SK-N-SH (cell line): ENCODE data around the gene ERC1. TPM values are rescaled to one million over a fixed set of nuclear protein-coding genes. Genes with fewer than 3 reads are reported as not detected.

Experiments
- CTCF ChIA-PET: fragments of 300-600, 350-600 bp; formaldehyde crosslinking; extraction: SDS; loops from one replicate; lab custom pipeline; 2021; lab: Yijun Ruan, JAX
- POLR2A ChIA-PET: fragments of 350-600 bp; sonication (Branson Sonifier 250); formaldehyde crosslinking; extraction: SDS; loops from one replicate; lab custom pipeline; 2020; ENCODE audit warnings: antibody characterized with exemption, inconsistent platforms; lab: Yijun Ruan, JAX
- DNase-seq: peaks from one replicate; pipeline ENCODE4 v3.0.0; 2012
- H2AFZ ChIP-seq: fragments of 200-600 bp; sonication (generic); 2 replicates; pipeline ENCODE4 v1.8.1; 2016; ENCODE audit warnings: antibody characterized with exemption, mild to moderate bottlenecking, low read depth
- H3F3A ChIP-seq: fragments of 200-600 bp; sonication (generic); replicated peaks from 2 replicates; pipeline ENCODE3; 2016; ENCODE audit warnings: antibody characterized with exemption, mild to moderate bottlenecking; ENCODE audit not compliant: insufficient read depth
- H3K27ac ChIP-seq, 2 experiments: fragments of 200-500 bp in 1 of 2; fragments of 200-600 bp in 1 of 2; sonication (Bioruptor generic) in 1 of 2; sonication (generic), shearing (Covaris generic) in 1 of 2; 2 replicates each; pipeline versions ENCODE4 v1.5.1 to v1.6.1; 2014 to 2016; ENCODE audit warnings: low read depth in 2 of 2, inconsistent platforms in 1 of 2, low read length in 1 of 2, mild to moderate bottlenecking in 1 of 2, mixed read lengths in 1 of 2
- H3K27me3 ChIP-seq: fragments of 200-600 bp; sonication (generic), shearing (Covaris generic); 2 replicates; pipeline ENCODE4 v1.6.1; 2016; ENCODE audit warnings: mixed run types; ENCODE audit not compliant: insufficient read depth
- H3K36me3 ChIP-seq, 2 experiments: fragments of 200-500 bp in 1 of 2; fragments of 200-600 bp in 1 of 2; sonication (Bioruptor generic) in 1 of 2; sonication (generic) in 1 of 2; replicated peaks in 1 of 2; 2 replicates each; pipeline versions ENCODE3 to v1.5.1; 2014 to 2016; ENCODE audit warnings: low read length in 1 of 2, mild to moderate bottlenecking in 1 of 2; ENCODE audit not compliant: insufficient read depth in 2 of 2, control insufficient read depth in 1 of 2
- H3K4me1 ChIP-seq, 2 experiments: fragments of 200-500 bp in 1 of 2; fragments of 200-600 bp in 1 of 2; sonication (Bioruptor generic) in 1 of 2; sonication (generic), shearing (Covaris generic) in 1 of 2; 2 replicates each; pipeline versions ENCODE4 v1.5.1 to v1.6.1; 2014 to 2016; ENCODE audit warnings: low read depth in 1 of 2, low read length in 1 of 2, mixed run types in 1 of 2; ENCODE audit not compliant: insufficient read depth in 2 of 2, control insufficient read depth in 1 of 2
- H3K4me2 ChIP-seq: fragments of 200-600 bp; sonication (generic), shearing (Covaris generic); 2 replicates; pipeline ENCODE4 v1.6.1; 2017; ENCODE audit warnings: mixed run types
- H3K4me3 ChIP-seq, 2 experiments: fragments of 200-500 bp in 1 of 2; fragments of 200-600 bp in 1 of 2; sonication (Bioruptor generic) in 1 of 2; sonication (generic), shearing (Covaris generic) in 1 of 2; 2 replicates each; pipeline versions ENCODE4 v1.5.1 to v1.8.1; 2014 to 2016; ENCODE audit warnings: low read depth in 2 of 2, inconsistent platforms in 1 of 2, low read length in 1 of 2, mild to moderate bottlenecking in 1 of 2, mixed read lengths in 1 of 2, moderate library complexity in 1 of 2
- H3K79me2 ChIP-seq: fragments of 200-600 bp; sonication (generic); 2 replicates; pipeline ENCODE4 v1.8.1; 2017; ENCODE audit warnings: mild to moderate bottlenecking; ENCODE audit not compliant: insufficient read depth
- H3K9ac ChIP-seq: fragments of 200-600 bp; sonication (generic); 2 replicates; pipeline ENCODE4 v1.6.1; 2017; ENCODE audit warnings: mixed run types
- H3K9me2 ChIP-seq: fragments of 200-600 bp; sonication (generic); 2 replicates; pipeline ENCODE4 v1.6.1; 2017; ENCODE audit warnings: mixed run types
- H3K9me3 ChIP-seq: fragments of 200-600 bp; sonication (generic); 2 replicates; pipeline ENCODE4 v1.6.1; 2017; ENCODE audit warnings: mixed run types, mild to moderate bottlenecking, moderate library complexity
- H4K20me1 ChIP-seq: fragments of 200-600 bp; sonication (generic); 2 replicates; pipeline ENCODE4 v1.6.1; 2017; ENCODE audit warnings: mild to moderate bottlenecking, mixed run types; ENCODE audit not compliant: insufficient read depth
- ELF1 ChIP-seq: IDR thresholded peaks from 2 replicates; pipeline ENCODE4 v1.4.0; 2012
- EZH2phosphoT487 ChIP-seq: fragments of 200-600 bp; sonication (generic); IDR thresholded peaks from 2 replicates; pipeline ENCODE4 v1.6.1; 2017; ENCODE audit warnings: low read depth, mixed run types, mild to moderate bottlenecking, antibody characterized with exemption, moderate library complexity, borderline replicate concordance
- FOSL2 ChIP-seq: IDR thresholded peaks from 2 replicates; pipeline ENCODE4 v1.4.0; 2012; ENCODE audit warnings: low read depth, mild to moderate bottlenecking, moderate library complexity, borderline replicate concordance
- RAD21 ChIP-seq: IDR thresholded peaks from 2 replicates; pipeline ENCODE4 v1.6.1; 2012; ENCODE audit warnings: mild to moderate bottlenecking, low read length
- RFX5 ChIP-seq: IDR thresholded peaks from 2 replicates; pipeline ENCODE4 v1.6.1; 2012; ENCODE audit warnings: mild to moderate bottlenecking, improper control_type of control experiment, low read length
- RXRA ChIP-seq: IDR thresholded peaks from 2 replicates; pipeline ENCODE4 v1.4.0; 2012; ENCODE audit warnings: low read depth, mild to moderate bottlenecking, borderline replicate concordance
- SMC3 ChIP-seq: IDR thresholded peaks from 2 replicates; pipeline ENCODE4 v1.6.1; 2012; ENCODE audit warnings: low read depth, low read length, improper control_type of control experiment
- TEAD4 ChIP-seq: IDR thresholded peaks from 2 replicates; pipeline ENCODE4 v1.4.0; 2012; ENCODE audit warnings: mild to moderate bottlenecking, borderline replicate concordance; ENCODE audit not compliant: insufficient read depth
- ZBTB33 ChIP-seq: IDR thresholded peaks from 2 replicates; pipeline ENCODE4 v1.4.0; 2012; ENCODE audit warnings: low read depth, borderline replicate concordance
- WGBS: methylation state at CpG from one replicate; pipeline ENCODE4 v1.1.6; 2017; ENCODE audit warnings: low lambda C conversion rate; 5-methylcytosine and 5-hydroxymethylcytosine counted together
- polyA plus RNA-seq, 3 experiments: library from polyadenylated mRNA; depleted of rRNA; stranded (reverse); fragments of >200 nt; gene quantifications; 2 replicates each; pipeline ENCODE4 v1.2.3, GENCODE V29; 2012
- TF ChIP-seq, protein P1 (sequence below): IDR thresholded peaks from 2 replicates; pipeline ENCODE4 v1.4.0; 2012; ENCODE audit warnings: low read depth
- TF ChIP-seq, protein P2 (sequence below): IDR thresholded peaks from 2 replicates; pipeline ENCODE4; 2012
- TF ChIP-seq, protein P3 (sequence below): fragments of 150-350 bp; IDR thresholded peaks from 2 replicates; pipeline ENCODE4 v1.6.1; 2016; ENCODE audit warnings: mild to moderate bottlenecking, low read depth, low read length

ERC1 gene
- polyA plus RNA-seq, 1 of the 3 experiments (the other 2 are of a cell fraction): 7.5 TPM

DNA sequence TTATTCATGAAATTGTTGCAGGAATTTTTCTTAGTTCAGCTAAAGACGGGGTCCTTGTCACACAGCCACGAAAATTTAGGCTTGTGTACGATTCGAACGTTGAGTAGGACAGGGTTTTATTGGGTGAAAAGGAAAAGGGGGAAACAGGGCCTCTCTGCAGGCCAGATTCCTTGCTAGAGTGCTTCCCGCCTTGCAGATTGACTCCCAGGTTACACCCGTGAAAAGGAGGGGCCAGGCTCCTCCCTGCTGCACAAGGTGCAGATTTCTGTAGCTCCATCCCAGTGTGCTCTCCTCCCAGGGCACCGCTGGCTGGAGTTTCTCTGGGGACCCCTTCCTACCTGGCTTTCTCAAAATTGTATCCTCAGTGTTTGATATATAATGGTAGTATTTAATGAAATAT lies 221.5 kb downstream of the ERC1 start (continued):
- TF ChIP-seq EZH2phosphoT487: no peak
- TF ChIP-seq TEAD4: no peak
- TF ChIP-seq ELF1: no peak
- TF ChIP-seq RFX5: no peak
- no peak for TF ChIP-seq FOSL2

DNA sequence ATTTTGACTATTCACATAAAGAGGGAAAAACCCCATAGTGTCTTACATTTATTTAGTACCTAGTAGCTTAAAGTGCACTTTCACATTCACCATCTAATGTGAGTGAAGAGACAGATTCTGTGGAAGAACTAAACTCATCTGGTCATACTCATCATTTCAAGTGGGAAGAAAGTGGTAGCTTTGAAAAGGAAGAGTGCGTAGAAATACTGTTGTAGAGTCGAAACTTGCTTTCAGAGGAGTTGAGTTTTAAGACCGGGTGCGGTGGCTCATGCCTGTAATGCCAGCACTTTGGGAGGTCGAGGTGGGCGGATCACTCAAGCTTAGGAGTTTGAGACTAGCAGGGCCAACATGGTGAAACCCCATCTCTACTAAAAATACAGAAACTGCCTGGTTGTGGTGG lies 222.2 kb downstream of the ERC1 start:
- TF ChIP-seq SMC3: no peak
- no peak for TF ChIP-seq RXRA
- TF ChIP-seq, protein P1, sequence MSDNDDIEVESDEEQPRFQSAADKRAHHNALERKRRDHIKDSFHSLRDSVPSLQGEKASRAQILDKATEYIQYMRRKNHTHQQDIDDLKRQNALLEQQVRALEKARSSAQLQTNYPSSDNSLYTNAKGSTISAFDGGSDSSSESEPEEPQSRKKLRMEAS: no peak
- no peak for TF ChIP-seq ELF1
- TF ChIP-seq ZBTB33: no peak
- TF ChIP-seq, protein P2, sequence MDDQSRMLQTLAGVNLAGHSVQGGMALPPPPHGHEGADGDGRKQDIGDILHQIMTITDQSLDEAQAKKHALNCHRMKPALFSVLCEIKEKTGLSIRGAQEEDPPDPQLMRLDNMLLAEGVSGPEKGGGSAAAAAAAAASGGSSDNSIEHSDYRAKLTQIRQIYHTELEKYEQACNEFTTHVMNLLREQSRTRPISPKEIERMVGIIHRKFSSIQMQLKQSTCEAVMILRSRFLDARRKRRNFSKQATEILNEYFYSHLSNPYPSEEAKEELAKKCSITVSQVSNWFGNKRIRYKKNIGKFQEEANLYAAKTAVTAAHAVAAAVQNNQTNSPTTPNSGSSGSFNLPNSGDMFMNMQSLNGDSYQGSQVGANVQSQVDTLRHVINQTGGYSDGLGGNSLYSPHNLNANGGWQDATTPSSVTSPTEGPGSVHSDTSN: no peak
- TF ChIP-seq, protein P3, sequence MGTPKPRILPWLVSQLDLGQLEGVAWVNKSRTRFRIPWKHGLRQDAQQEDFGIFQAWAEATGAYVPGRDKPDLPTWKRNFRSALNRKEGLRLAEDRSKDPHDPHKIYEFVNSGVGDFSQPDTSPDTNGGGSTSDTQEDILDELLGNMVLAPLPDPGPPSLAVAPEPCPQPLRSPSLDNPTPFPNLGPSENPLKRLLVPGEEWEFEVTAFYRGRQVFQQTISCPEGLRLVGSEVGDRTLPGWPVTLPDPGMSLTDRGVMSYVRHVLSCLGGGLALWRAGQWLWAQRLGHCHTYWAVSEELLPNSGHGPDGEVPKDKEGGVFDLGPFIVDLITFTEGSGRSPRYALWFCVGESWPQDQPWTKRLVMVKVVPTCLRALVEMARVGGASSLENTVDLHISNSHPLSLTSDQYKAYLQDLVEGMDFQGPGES: no peak
- no peak for TF ChIP-seq RAD21
- Histone ChIP-seq H3K36me3 (peaks cover 0 to 8% of the 10 kb centered on the region in 2 experiments), H3F3A (peaks cover 29% of the 10 kb centered on the region), H3K9ac (no peak overlapping the region), H3K4me3 (no peak overlapping the region), H3K4me1 (peaks cover 25 to 28% of the 10 kb centered on the region in 2 experiments), H4K20me1 (no peaks in the 10 kb centered on the region), H3K9me2 (no peaks in the 10 kb centered on the region), H3K27me3 (no peaks in the 10 kb centered on the region), H3K4me2 (no peak overlapping the region), H2AFZ (no peak overlapping the region), H3K27ac (no peak overlapping the region), H3K9me3 (no peaks in the 10 kb centered on the region), H3K79me2 (peaks cover 28% of the 10 kb centered on the region; the same call in 1 of the 2 replicates)
- ChIA-PET POLR2A (no interaction called here), CTCF (interaction anchor here (0.9 to 1.0 kb wide), 2 partner anchors 70 to 371 kb away, joined by 3 to 4 read pairs; no protein-coding TSS in a partner anchor)
- no peak for DNase-seq
- 97% methylated on average over 6 of the region's 6 CpGs for WGBS
